Ureter (tissue), 1 donor: ENCODE results near the gene MAPK8IP1. TPM values are rescaled to one million over a fixed set of nuclear protein-coding genes. Genes with fewer than 3 reads are reported as not detected.
"Not testable (repeated sequence)": the region's sequence is repeated elsewhere in the genome, so short reads cannot be mapped to it uniquely, and the experiment has no call there.

ENCODE experiments used
- DNase-seq: peaks from one replicate; pipeline ENCODE4 v3.0.0-alpha.2; 2020; ENCODE audit warnings: low spot score
- total RNA-seq: library from RNA; stranded (reverse); gene quantifications from one replicate; pipeline ENCODE4 v1.2.4, GENCODE V29; 2023
- donor health status: DM: yes; HTN: yes; CAD: no.

MAPK8IP1 gene
- total RNA-seq, 1 donor from 2014 or later: 7.2 TPM

DNA sequence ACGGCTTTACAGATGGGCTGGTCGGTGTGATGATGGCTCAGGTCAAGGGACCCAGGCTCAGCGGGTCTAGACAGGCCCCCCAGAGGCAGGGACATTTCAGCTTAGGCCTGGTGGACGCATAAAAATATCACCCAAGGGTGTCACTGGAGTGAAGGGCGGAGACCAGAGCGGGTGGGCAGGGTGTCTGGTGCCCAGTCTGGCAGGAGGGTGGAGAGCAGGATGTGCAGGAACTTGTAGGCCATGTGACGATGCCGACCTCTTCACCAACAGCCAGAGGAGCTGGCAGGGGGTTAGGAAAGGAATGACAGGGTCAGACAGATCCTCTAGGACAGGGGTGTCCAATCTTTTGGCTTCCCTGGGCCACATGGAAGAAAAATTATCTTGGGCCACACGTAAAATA lies 4.5 kb downstream of the MAPK8IP1 start:
- no peak for DNase-seq

DNA sequence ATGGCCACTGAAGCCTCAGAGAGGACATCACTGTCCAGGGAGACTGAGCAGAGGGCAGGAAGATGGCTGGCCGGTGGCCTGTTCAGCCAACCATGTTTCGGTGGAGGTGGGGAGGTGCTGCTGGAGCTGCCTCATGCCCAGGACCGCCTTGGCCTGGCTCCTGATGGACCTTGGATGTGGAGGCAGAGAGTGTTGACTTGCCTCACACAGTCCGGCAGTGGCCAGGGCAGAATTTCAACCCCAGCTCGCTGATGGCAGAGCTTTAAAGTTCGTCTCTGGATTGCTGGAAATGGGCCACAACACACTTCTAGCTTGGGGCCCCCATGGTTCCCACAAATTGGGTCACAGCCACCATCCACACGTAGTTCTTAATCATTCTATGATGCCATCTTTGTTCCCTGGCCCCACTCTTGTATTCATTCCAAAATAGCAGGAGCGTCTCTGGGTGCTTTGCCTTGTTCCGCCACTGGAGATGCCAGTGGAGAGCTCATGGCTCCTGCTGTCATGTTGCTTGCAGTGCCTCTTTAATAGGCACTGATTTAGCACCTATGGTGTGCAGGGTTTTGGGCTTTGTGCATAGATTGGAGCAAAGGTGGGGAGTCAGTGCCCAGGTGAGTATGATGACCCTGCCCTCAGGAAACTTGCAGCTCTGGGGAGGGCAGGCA lies 5.6 kb downstream of the MAPK8IP1 start:
- no peak for DNase-seq

DNA sequence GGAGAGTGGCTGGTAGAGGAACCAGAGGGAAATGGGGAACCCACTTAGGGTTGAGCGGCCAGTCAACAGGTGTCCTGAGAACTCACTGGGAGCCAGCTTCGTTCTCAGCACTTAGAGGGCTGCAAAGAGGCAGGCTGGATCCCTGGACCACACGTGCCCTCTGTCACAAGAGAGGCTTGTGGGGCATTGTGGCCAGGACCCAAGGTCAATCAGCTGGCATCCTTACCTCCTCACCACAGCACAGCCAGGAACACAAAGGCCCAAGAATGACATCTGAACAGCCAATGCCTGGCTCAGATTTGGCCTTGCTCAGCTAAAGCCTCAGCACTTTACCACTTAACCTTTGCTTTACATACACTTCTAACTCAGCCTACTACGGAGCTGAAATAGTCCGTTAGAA lies 7.4 kb downstream of the MAPK8IP1 start:
- no peak for DNase-seq

DNA sequence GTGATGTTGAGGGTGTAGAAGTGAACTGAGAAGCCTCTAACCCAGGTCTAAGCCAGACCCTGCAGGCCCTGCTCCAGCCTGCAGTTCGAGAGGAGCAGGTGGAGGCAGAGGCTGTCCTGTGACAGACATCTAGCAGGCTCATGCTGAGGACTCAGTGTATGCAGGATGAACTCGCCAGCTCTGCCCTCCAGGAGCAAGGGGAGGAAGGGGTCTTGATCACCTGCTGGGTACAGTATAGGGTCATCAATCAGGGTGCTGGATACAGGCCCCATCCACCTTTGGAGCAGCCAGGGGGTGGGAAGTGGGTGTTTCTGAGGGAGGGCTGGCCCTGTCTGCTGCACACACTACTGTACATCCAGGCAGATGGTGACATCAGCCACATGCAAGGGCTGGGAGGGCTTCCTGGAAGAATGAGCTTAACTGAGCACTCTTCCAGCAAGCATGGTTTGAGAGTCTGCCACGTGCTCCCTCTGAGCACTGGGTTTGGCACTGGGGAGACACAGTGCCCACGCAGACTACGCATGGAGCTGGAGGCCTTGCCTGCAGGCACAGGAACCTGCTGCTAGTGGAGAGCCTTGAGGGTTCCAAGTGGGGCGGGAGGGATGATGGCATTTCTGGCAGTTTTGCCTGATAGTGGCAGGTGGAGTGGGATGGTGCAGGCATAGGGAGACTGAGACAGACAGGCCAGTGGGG lies 9.2 kb downstream of the MAPK8IP1 start:
- DNase-seq: no peak

DNA sequence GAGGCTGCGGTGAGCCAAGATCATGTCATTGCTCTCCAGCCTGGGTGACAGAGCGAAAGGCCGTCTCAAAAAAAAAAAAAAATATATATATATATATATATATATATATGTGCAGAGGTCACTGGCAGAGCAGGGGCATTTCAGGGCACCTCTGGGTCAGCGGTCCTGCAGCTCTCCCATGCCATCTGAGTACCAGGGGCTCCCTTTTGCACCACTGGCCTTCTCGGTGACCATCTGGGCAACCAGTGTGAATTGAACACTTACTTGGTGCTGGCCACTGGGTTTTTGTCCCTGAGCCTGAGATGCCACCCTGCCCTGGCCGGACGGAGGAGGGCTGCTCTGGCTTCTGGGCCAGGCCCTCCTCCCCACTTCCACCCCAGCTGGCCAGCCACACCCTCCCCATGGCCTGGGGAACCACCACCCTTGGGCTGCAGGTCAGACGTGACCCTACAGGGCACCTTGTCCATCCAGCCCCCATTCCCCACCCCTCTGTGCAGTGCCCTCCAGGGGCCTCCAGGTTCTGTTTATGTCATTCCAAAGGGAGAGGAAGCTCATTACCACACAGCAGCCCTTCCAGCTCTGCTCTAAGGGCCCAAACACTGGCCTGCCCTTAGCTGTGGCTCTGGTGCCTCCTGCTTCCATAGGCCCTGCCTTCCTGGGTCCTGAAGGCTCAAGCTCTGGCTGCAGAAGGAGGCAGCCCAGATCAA lies 10.3 kb downstream of the MAPK8IP1 start:
- DNase-seq: no peak

DNA sequence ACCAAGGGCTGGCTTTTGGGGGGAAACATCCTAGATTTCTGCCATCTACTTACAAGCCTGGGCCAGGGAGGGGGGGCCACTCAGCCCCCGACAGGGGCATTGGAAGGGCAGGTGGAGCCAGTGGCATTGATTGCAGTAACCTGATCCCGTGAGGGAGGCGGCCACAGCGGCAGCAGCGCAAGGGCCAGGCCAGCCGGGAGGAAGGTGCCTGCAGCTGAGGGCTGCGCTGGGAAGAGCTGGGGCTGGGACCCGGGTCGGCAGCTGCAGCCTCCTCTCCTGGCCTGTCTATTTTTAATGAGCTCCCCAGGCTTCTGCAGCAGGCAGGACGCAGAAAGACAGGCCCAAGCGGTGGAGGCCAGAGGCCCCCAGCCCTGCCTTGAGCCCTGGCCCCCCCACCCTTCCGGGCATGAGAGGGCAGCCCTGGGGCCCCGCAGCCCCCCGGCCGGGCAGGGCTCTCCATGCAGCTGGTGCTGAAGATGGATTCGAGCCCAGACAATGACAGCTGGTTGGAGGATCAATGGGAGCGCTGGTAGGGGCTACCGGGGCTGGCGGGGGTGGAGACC lies 11.1 kb downstream of the MAPK8IP1 start:
- DNase-seq: no peak

DNA sequence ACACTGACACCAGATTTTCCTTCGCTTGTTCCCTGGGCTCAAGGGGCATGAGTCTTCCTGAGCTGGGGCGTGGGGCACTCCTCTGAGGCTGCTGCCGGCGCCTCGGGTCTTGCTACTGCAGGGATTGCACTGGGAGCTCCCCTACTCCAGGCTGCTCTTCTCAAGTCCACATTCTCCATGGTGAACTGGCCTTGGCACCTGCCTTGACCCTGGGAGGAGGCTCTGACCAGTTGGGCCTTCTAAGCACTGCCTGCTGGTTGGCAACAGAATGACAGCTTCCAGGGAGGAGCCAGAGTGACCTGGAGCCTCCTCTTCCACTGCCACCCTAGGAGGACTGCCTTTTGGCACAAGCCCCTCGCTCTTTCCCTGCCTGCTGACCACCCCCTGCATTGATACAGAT lies 12.1 kb downstream of the MAPK8IP1 start:
- DNase-seq: no peak

DNA sequence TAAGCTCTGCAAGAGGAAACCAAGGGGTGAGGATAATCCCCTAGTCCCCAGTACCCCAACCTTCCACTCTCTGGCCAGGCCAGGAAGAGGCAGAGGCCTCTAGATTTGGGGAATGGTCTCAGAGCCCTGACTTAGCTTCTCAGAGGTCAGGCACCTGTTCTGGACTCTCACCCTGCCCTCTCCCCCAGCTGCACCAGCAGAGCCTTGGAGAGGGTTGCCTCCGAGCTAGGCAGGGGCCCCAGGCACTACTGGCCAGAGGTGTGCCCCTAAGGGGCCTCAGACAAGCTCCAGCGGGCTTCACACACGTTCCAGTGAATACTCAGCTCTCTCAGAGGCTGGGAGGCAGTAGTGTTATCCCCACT lies 13.6 kb downstream of the MAPK8IP1 start:
- no peak for DNase-seq

DNA sequence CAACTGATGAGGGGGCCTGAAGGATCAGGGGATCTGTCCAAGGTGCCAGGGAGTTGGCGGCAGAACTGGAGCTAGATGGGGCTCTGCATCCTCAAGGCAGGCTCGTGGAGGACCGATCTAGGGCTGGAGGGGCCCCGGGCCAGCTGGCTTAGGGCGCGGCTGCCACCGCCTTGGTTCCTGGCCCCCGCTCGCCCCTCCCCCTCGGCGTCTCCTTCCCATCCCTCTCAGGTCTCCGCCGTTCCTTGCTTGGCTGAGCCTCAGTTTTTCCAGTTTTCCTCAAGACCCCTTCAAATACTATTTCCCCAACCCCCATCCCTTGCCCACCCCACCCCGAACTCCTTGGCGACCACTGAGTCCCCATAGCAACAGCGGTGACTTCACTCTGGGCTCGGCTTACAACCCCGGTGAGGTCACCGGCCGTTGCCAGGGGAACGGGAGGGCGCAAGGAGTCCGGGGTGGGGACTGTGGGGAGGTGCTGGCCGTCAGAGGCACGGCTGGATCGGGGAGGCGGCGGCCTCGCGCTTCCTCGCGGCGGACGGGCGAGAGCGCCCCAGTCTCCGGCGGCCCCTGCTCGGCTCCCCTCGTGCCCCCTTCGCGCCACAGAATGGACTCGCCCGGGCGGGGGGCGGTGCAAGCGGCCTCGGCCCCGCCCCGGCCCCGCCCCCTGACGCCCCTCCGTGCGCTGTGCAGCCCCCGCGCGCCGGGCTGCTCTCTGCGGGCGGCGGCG lies 14.2 kb downstream of the MAPK8IP1 start:
- peak; percentile 84 for DNase-seq

DNA sequence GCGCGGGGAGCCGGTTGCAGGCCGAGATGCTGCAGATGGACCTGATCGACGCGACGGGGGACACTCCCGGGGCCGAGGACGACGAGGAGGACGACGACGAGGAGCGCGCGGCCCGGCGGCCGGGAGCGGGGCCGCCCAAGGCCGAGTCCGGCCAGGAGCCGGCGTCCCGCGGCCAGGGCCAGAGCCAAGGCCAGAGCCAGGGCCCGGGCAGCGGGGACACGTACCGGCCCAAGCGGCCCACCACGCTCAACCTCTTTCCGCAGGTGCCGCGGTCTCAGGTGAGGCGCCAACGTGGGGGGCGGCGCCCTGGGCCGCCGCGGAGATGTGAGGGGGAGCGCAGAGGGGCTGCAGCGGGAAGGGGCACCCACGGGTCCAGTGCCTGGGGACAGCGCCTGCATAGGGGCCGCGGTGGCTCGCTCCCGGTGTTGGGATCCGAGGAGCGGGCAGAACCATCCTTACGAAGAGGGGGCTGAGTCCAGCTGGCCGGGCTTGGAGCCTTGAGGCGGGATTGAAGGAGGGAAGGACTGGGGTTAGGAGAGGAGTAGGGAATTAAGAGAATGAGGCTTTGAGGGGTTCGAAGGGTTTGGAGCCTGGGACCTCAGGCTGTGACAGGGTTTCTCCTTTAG lies 14.8 kb downstream of the MAPK8IP1 start:
- DNase-seq: not testable (repeated sequence)

DNA sequence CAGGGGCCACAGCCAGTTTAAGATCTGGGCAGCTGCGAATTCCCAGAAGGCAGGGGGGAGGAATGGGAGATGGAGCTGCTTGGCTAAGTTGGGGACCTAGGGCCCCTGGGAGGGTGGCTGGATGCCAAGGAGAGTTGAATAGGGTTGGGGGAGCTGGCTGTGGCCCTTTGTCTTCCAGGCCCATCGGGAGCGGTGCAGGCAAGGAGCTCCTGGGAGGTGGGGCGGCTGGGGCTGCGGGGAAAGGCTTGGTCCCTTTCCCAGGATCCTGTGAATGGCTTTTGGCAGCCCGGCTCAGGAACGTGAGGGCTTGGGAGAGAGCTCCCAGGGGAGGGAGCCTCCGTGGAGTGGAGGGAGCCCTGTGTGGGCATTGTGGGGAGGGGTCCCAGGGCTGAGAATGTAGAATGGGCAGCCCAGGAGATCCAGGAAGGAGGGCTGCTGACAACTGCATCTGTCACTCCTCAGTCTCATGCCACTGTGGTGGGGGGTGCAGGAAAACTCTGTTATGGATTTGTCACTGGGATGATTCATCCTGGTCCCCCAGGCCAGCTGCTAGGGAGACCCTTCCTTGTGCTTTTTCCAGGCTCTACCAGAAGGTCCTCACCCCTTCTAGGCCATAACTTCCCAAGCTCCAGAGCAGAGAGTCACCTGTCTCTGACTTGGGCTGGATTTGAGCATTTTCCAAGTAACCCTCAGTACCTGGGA lies 15.6 kb downstream of the MAPK8IP1 start:
- no peak for DNase-seq

DNA sequence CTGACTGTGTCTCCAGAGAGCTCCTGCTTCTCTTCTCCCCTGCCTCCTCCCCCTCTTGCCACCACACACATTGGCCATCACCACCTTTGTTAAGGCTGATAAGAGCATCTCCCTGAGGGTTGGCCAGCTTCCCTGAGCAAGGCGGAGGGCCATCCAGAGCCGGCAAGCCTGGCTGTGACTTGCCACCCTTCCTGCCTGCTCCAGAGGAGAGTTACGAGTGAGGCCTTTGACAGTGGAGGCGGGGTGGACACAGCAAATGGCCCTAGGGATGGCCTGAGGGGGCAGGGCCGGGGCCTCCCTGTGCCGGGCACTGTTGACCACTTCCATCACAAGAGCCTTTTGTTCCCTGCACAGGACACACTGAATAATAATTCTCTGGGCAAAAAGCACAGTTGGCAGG lies 16.2 kb downstream of the MAPK8IP1 start:
- no peak for DNase-seq

DNA sequence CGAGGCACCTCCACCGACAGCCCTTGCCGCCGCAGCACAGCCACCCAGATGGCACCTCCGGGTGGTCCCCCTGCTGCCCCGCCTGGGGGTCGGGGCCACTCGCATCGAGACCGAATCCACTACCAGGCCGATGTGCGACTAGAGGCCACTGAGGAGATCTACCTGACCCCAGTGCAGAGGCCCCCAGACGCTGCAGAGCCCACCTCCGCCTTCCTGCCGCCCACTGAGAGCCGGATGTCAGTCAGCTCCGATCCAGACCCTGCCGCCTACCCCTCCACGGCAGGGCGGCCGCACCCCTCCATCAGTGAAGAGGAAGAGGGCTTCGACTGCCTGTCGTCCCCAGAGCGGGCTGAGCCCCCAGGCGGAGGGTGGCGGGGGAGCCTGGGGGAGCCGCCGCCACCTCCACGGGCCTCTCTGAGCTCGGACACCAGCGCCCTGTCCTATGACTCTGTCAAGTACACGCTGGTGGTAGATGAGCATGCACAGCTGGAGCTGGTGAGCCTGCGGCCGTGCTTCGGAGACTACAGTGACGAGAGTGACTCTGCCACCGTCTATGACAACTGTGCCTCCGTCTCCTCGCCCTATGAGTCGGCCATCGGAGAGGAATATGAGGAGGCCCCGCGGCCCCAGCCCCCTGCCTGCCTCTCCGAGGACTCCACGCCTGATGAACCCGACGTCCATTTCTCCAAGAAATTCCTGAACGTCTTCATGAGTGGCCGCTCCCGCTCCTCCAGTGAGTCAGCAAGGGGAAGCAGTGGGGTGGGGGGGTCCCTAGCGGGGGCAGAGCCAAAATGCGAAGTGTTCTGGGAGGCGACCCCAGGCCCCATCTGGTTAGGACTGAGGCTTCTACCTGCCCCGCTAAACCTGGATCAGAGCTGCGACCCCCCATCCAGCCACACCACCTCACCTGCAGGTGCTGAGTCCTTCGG lies 17.3 kb downstream of the MAPK8IP1 start:
- no peak for DNase-seq

DNA sequence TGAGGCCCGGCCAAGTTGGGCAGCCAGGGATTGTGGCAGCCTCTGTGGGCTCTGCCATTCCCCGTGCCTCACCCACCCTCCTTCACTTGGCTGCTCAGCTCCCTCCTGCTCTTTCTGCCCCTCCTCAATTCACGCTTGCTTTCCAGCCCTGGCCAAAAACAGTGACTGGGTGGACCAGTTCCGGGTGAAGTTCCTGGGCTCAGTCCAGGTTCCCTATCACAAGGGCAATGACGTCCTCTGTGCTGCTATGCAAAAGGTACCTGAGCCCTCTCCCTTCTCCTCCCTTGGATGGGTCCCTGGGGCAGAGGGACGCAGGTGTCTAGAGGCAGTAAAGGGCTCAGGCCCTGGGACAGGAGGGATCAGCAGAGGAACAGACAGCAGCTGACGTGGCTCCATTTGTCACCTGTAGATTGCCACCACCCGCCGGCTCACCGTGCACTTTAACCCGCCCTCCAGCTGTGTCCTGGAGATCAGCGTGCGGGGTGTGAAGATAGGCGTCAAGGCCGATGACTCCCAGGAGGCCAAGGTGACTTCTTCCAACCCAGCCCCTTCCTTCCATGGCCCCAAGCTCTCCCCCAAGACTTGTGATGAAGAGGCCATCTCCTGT lies 19.0 kb downstream of the MAPK8IP1 start:
- DNase-seq: no peak

DNA sequence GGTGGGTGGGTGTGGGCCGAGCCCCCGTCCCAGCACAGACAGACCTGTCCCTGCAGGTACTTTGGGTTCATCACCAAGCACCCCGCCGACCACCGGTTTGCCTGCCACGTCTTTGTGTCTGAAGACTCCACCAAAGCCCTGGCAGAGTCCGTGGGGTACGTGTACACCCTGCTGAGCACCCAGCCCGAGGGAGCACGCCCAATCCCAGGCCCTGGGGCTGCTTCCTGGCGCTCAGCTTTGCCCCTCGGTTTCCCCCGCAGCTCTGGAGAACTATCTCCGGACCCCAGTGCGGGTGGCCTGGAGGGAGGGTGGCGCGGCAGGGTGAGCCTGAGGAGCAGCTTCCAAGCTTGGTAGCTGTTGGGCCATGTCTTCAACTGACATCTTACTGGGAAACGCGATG lies 19.6 kb downstream of the MAPK8IP1 start:
- DNase-seq: no peak

DNA sequence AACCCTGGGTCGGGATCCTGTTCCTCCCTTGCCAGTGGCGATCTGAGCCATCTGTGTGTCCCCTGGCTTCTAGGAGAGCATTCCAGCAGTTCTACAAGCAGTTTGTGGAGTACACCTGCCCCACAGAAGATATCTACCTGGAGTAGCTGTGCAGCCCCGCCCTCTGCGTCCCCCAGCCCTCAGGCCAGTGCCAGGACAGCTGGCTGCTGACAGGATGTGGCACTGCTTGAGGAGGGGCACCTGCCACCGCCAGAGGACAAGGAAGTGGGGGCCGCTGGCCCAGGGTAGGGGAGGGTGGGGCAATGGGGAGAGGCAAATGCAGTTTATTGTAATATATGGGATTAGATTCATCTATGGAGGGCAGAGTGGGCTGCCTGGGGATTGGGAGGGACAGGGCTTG lies 20.1 kb downstream of the MAPK8IP1 start:
- DNase-seq: not testable (repeated sequence)

DNA sequence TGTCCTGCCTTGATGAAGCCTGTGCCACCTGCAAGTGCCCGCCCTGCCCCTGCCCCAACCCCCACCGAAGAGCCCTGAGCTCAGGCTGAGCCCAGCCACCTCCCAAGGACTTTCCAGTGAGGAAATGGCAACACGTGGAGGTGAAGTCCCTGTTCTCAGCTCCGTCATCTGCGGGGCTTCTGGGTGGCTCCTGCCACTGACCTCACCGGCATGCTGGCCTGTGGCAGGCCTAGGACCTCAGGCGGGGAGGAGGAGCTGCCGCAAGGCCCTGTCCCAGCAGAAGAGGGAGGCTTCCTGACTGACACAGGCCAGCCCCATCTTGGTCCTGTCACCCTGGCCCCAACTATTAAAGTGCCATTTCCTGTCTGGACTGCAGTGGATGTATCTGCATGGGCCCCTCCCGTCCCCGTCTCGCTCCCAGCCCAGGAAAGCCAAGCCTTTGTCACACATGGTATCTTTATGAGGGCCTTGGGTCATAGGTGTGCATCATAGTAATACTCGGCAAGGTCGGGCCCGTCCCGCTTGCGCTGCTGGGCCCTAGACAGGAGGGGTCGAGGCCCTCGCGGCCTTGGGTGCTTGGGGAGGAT lies 20.7 kb downstream of the MAPK8IP1 start:
- DNase-seq: no peak

DNA sequence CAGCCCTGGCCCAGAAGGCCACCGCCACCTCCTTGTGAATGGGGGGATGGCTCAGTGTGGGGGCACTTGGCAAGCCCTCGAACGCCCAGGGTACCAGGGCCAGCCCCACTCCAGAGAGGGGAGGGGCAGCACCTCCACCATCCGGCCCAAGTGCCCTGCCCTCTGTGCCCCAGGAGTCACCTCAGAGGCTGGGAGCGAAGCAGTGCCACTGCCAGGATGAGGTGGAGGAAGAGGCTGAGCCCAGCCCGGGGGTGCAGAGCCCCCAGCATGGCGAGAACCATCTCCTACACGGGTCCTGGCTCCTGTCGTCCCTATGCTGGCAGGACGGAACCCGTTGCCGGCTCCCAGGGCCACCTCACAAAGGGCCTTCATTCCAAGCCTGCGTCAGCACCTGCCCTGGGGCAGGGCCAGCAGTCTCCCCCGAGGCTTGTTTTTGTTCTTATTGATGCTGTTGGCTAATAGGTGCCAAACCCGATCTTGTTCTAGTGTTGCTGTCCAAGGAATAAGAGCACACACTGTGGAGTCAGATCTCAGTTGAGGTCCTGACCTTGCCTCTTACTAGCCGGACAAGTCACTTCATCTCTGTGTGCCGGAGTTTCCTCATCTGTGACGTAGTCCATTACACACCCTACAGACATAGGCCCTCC lies 21.6 kb downstream of the MAPK8IP1 start, which contains the start of gene FREY1:
Gene FREY1, minus strand, starts transcription at position 307 of the 647 bp plus-strand sequence. Its CDS starts 26 bp downstream, at position 281.
- no peak for DNase-seq
